PFSK-1 (cell line): ENCODE data around the gene NLRP12.

Experiments used
- FOXP2 ChIP-seq: optimal IDR thresholded peaks from 2 replicates; pipeline ENCODE3; 2011; ENCODE audit warnings: borderline replicate concordance, control low read depth, inconsistent platforms; ENCODE audit not compliant: insufficient read depth; ENCODE audit errors: extremely low read length, extremely low read depth
- POLR2AphosphoS5 ChIP-seq: IDR thresholded peaks from 2 replicates; pipeline ENCODE4 v1.6.1; 2012; ENCODE audit warnings: low read depth, mild to moderate bottlenecking, control low read depth, low read length, moderate library complexity
- SIN3A ChIP-seq: IDR thresholded peaks from 2 replicates; pipeline ENCODE4 v1.6.1; 2012; ENCODE audit warnings: mild to moderate bottlenecking, low read length, moderate library complexity, borderline replicate concordance; ENCODE audit not compliant: insufficient read depth
- TAF1 ChIP-seq: IDR thresholded peaks from 2 replicates; pipeline ENCODE4 v1.6.1; 2012; ENCODE audit warnings: low read length, control low read depth, borderline replicate concordance; ENCODE audit not compliant: insufficient read depth
- TF ChIP-seq, protein P1 (sequence below), 2 experiments: IDR thresholded peaks; 2 replicates each; pipeline versions ENCODE4 v1.6.1 to v1.8.0; 2011 to 2012; ENCODE audit warnings: low read depth in 2 of 2, low read length in 2 of 2, control low read depth in 1 of 2, inconsistent platforms in 1 of 2, mild to moderate bottlenecking in 1 of 2, moderate library complexity in 1 of 2; ENCODE audit not compliant: insufficient read depth in 1 of 2

GRCh38 chr19:53795019-53795418 is 29.1 kb downstream of the NLRP12 start:
- TF ChIP-seq, protein P1, sequence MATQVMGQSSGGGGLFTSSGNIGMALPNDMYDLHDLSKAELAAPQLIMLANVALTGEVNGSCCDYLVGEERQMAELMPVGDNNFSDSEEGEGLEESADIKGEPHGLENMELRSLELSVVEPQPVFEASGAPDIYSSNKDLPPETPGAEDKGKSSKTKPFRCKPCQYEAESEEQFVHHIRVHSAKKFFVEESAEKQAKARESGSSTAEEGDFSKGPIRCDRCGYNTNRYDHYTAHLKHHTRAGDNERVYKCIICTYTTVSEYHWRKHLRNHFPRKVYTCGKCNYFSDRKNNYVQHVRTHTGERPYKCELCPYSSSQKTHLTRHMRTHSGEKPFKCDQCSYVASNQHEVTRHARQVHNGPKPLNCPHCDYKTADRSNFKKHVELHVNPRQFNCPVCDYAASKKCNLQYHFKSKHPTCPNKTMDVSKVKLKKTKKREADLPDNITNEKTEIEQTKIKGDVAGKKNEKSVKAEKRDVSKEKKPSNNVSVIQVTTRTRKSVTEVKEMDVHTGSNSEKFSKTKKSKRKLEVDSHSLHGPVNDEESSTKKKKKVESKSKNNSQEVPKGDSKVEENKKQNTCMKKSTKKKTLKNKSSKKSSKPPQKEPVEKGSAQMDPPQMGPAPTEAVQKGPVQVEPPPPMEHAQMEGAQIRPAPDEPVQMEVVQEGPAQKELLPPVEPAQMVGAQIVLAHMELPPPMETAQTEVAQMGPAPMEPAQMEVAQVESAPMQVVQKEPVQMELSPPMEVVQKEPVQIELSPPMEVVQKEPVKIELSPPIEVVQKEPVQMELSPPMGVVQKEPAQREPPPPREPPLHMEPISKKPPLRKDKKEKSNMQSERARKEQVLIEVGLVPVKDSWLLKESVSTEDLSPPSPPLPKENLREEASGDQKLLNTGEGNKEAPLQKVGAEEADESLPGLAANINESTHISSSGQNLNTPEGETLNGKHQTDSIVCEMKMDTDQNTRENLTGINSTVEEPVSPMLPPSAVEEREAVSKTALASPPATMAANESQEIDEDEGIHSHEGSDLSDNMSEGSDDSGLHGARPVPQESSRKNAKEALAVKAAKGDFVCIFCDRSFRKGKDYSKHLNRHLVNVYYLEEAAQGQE (IDR thresholded peaks at IDR 0.05; ENCODE audit: insufficient read depth in 1 of 2, low read depth in 2 of 2, low read length in 2 of 2): no peak
- TF ChIP-seq POLR2AphosphoS5: no peak
- no peak for TF ChIP-seq TAF1
- no peak for TF ChIP-seq SIN3A
- TF ChIP-seq FOXP2: no peak
